ENCODE data around the gene PAIP1.
A peak's percentile ranks its signal among the peaks of the same experiment; 100 is the strongest.
"Not testable (repeated sequence)": the region's sequence is repeated elsewhere in the genome, so short reads cannot be mapped to it uniquely, and the experiment has no call there.

The PAIP1 gene

GRCh38 chr5:43549272-43549671 lies 7.6 kb downstream of the PAIP1 start:
- H3K27ac ChIP-seq (ENCODE audit: insufficient read depth in 1 of 2, low read depth in 1 of 2, low read length in 2 of 2, poor library complexity in 1 of 2, severe bottlenecking in 2 of 2); H3K27me3 ChIP-seq (replicated peaks in 2 of 5; ENCODE audit: control insufficient read depth in 4 of 5, insufficient read depth in 5 of 5, low read length in 4 of 5); H3K9me3 ChIP-seq (ENCODE audit: control extremely low read depth in 1 of 5, control insufficient read depth in 4 of 5, insufficient read depth in 2 of 5, low read depth in 1 of 5, low read length in 4 of 5); H3K4me3 ChIP-seq (ENCODE audit: control insufficient read depth in 1 of 7, extremely low read depth in 1 of 7, insufficient read depth in 4 of 7, low read depth in 2 of 7, low read length in 6 of 7); POLR2A ChIA-PET: not testable (repeated sequence)
- CTCF ChIA-PET = interaction anchor here (0.7 to 1.4 kb wide), 3 partner anchors 9 to 508 kb away, joined by 3 to 6 read pairs (median 5); no protein-coding TSS in a partner anchor
- WGBS (ENCODE audit: insufficient coverage) = 90% methylated on average over 5 of the region's 8 CpGs
- Histone ChIP-seq H3K36me3 (ENCODE audit: control insufficient read depth in 4 of 4, insufficient read depth in 4 of 4, low read length in 3 of 4) (peaks cover 16 to 84% (median 56%) of the 10 kb centered on the region in 4 experiments), H3K4me1 (ENCODE audit: control extremely low read depth in 1 of 4, control insufficient read depth in 4 of 4, insufficient read depth in 4 of 4, low read length in 3 of 4) (peaks cover 2 to 23% (median 8%) of the 10 kb centered on the region in 4 experiments)
- DNase-seq = peak in 1 of 3 donors; percentile 10

GRCh38 chr5:43548358-43548757 lies 8.5 kb downstream of the PAIP1 start:
- WGBS (ENCODE audit: insufficient coverage) = 95% methylated on average over 2 of the region's 5 CpGs
- H3K27ac ChIP-seq (ENCODE audit: insufficient read depth in 1 of 2, low read depth in 1 of 2, low read length in 2 of 2, poor library complexity in 1 of 2, severe bottlenecking in 2 of 2) = no peak overlapping the region
- peaks cover 0 to 14% (median 2%) of the 10 kb centered on the region in 4 experiments for H3K4me1 ChIP-seq (ENCODE audit: control extremely low read depth in 1 of 4, control insufficient read depth in 4 of 4, insufficient read depth in 4 of 4, low read length in 3 of 4)
- H3K36me3 ChIP-seq (ENCODE audit: control insufficient read depth in 4 of 4, insufficient read depth in 4 of 4, low read length in 3 of 4) = peaks cover 16 to 82% (median 58%) of the 10 kb centered on the region in 4 experiments
- H3K9me3 ChIP-seq (ENCODE audit: control extremely low read depth in 1 of 5, control insufficient read depth in 4 of 5, insufficient read depth in 2 of 5, low read depth in 1 of 5, low read length in 4 of 5) = no peaks in the 10 kb centered on the region
- CTCF ChIA-PET = interaction anchor here (0.6 to 1.6 kb wide), 3 partner anchors 11 to 44 kb away, joined by 3 read pairs; no protein-coding TSS in a partner anchor
- H3K27me3 ChIP-seq (replicated peaks in 2 of 5; ENCODE audit: control insufficient read depth in 4 of 5, insufficient read depth in 5 of 5, low read length in 4 of 5) = no peaks in the 10 kb centered on the region
- no peak for DNase-seq
- no peak overlapping the region for H3K4me3 ChIP-seq (ENCODE audit: control insufficient read depth in 1 of 7, extremely low read depth in 1 of 7, insufficient read depth in 4 of 7, low read depth in 2 of 7, low read length in 6 of 7)
- POLR2A ChIA-PET = no interaction called here

GRCh38 chr5:43547532-43547931 lies 9.3 kb downstream of the PAIP1 start:
- POLR2A ChIA-PET = no interaction called here
- CTCF ChIA-PET = interaction anchor here (1.2 to 1.6 kb wide), 2 partner anchors 10 to 27 kb away, joined by 3 read pairs; no protein-coding TSS in a partner anchor
- no peak for DNase-seq
- Histone ChIP-seq H3K27me3 (replicated peaks in 2 of 5; ENCODE audit: control insufficient read depth in 4 of 5, insufficient read depth in 5 of 5, low read length in 4 of 5) (no peaks in the 10 kb centered on the region), H3K4me1 (ENCODE audit: control extremely low read depth in 1 of 4, control insufficient read depth in 4 of 4, insufficient read depth in 4 of 4, low read length in 3 of 4) (peaks cover 0 to 8% (median 1%) of the 10 kb centered on the region in 4 experiments), H3K27ac (ENCODE audit: insufficient read depth in 1 of 2, low read depth in 1 of 2, low read length in 2 of 2, poor library complexity in 1 of 2, severe bottlenecking in 2 of 2) (no peak overlapping the region), H3K36me3 (ENCODE audit: control insufficient read depth in 4 of 4, insufficient read depth in 4 of 4, low read length in 3 of 4) (peaks cover 16 to 83% (median 59%) of the 10 kb centered on the region in 4 experiments), H3K9me3 (ENCODE audit: control extremely low read depth in 1 of 5, control insufficient read depth in 4 of 5, insufficient read depth in 2 of 5, low read depth in 1 of 5, low read length in 4 of 5) (no peaks in the 10 kb centered on the region), H3K4me3 (ENCODE audit: control insufficient read depth in 1 of 7, extremely low read depth in 1 of 7, insufficient read depth in 4 of 7, low read depth in 2 of 7, low read length in 6 of 7) (no peak overlapping the region)
- 100% methylated on average over 1 of the region's 2 CpGs for WGBS (ENCODE audit: insufficient coverage)

- Histone ChIP-seq H3K4me1 (ENCODE audit: control extremely low read depth in 1 of 4, control insufficient read depth in 4 of 4, insufficient read depth in 4 of 4, low read length in 3 of 4) (no peaks in the 10 kb centered on the region), H3K27ac (ENCODE audit: insufficient read depth in 1 of 2, low read depth in 1 of 2, low read length in 2 of 2, poor library complexity in 1 of 2, severe bottlenecking in 2 of 2) (peak overlapping the region in 1 of 2 experiments; percentile 39), H3K36me3 (ENCODE audit: control insufficient read depth in 4 of 4, insufficient read depth in 4 of 4, low read length in 3 of 4) (peaks cover 17 to 86% (median 55%) of the 10 kb centered on the region in 4 experiments), H3K9me3 (ENCODE audit: control extremely low read depth in 1 of 5, control insufficient read depth in 4 of 5, insufficient read depth in 2 of 5, low read depth in 1 of 5, low read length in 4 of 5) (no peaks in the 10 kb centered on the region), H3K4me3 (ENCODE audit: control insufficient read depth in 1 of 7, extremely low read depth in 1 of 7, insufficient read depth in 4 of 7, low read depth in 2 of 7, low read length in 6 of 7) (no peak overlapping the region), H3K27me3 (replicated peaks in 2 of 5; ENCODE audit: control insufficient read depth in 4 of 5, insufficient read depth in 5 of 5, low read length in 4 of 5) (no peaks in the 10 kb centered on the region)
- DNase-seq = no peak
- CTCF ChIA-PET = interaction anchor here (7.2 kb wide), 1 partner anchor 11 kb away, joined by 37 read pairs; no protein-coding TSS in a partner anchor
- POLR2A ChIA-PET = no interaction called here
These were observed 13.4 kb downstream of the PAIP1 start for GRCh38 chr5:43543434-43543833.

GRCh38 chr5:43540746-43541145 lies 16.1 kb downstream of the PAIP1 start:
- Histone ChIP-seq H3K27me3 (replicated peaks in 2 of 5; ENCODE audit: control insufficient read depth in 4 of 5, insufficient read depth in 5 of 5, low read length in 4 of 5) (no peaks in the 10 kb centered on the region), H3K4me3 (ENCODE audit: control insufficient read depth in 1 of 7, extremely low read depth in 1 of 7, insufficient read depth in 4 of 7, low read depth in 2 of 7, low read length in 6 of 7) (no peak overlapping the region), H3K9me3 (ENCODE audit: control extremely low read depth in 1 of 5, control insufficient read depth in 4 of 5, insufficient read depth in 2 of 5, low read depth in 1 of 5, low read length in 4 of 5) (no peaks in the 10 kb centered on the region), H3K4me1 (ENCODE audit: control extremely low read depth in 1 of 4, control insufficient read depth in 4 of 4, insufficient read depth in 4 of 4, low read length in 3 of 4) (no peaks in the 10 kb centered on the region), H3K36me3 (ENCODE audit: control insufficient read depth in 4 of 4, insufficient read depth in 4 of 4, low read length in 3 of 4) (peaks cover 20 to 87% (median 50%) of the 10 kb centered on the region in 4 experiments), H3K27ac (ENCODE audit: insufficient read depth in 1 of 2, low read depth in 1 of 2, low read length in 2 of 2, poor library complexity in 1 of 2, severe bottlenecking in 2 of 2) (no peak overlapping the region)
- WGBS (ENCODE audit: insufficient coverage) = 88% methylated on average over 2 of the region's 6 CpGs
- POLR2A ChIA-PET = no interaction called here
- no peak for DNase-seq
- CTCF ChIA-PET = interaction anchor here (1.0 to 7.2 kb wide), 2 partner anchors 9 to 13 kb away, joined by 5 to 37 read pairs; no protein-coding TSS in a partner anchor

- POLR2A ChIA-PET = no interaction called here
- DNase-seq = no peak
- no peak overlapping the region for H3K27ac ChIP-seq (ENCODE audit: insufficient read depth in 1 of 2, low read depth in 1 of 2, low read length in 2 of 2, poor library complexity in 1 of 2, severe bottlenecking in 2 of 2)
- H3K4me1 ChIP-seq (ENCODE audit: control extremely low read depth in 1 of 4, control insufficient read depth in 4 of 4, insufficient read depth in 4 of 4, low read length in 3 of 4) = no peaks in the 10 kb centered on the region
- H3K4me3 ChIP-seq (ENCODE audit: control insufficient read depth in 1 of 7, extremely low read depth in 1 of 7, insufficient read depth in 4 of 7, low read depth in 2 of 7, low read length in 6 of 7) = no peak overlapping the region
- peaks cover 16 to 89% (median 48%) of the 10 kb centered on the region in 4 experiments for H3K36me3 ChIP-seq (ENCODE audit: control insufficient read depth in 4 of 4, insufficient read depth in 4 of 4, low read length in 3 of 4)
- CTCF ChIA-PET = interaction anchor here (1.0 to 1.6 kb wide), 4 partner anchors 11 to 17 kb away, joined by 3 to 6 read pairs (median 3); no protein-coding TSS in a partner anchor
- H3K27me3 ChIP-seq (replicated peaks in 2 of 5; ENCODE audit: control insufficient read depth in 4 of 5, insufficient read depth in 5 of 5, low read length in 4 of 5) = no peaks in the 10 kb centered on the region
- H3K9me3 ChIP-seq (ENCODE audit: control extremely low read depth in 1 of 5, control insufficient read depth in 4 of 5, insufficient read depth in 2 of 5, low read depth in 1 of 5, low read length in 4 of 5) = no peaks in the 10 kb centered on the region
These were observed 19.9 kb downstream of the PAIP1 start for GRCh38 chr5:43536972-43537371.

GRCh38 chr5:43533646-43534045 lies 23.2 kb downstream of the PAIP1 start:
- Histone ChIP-seq H3K4me1 (ENCODE audit: control extremely low read depth in 1 of 4, control insufficient read depth in 4 of 4, insufficient read depth in 4 of 4, low read length in 3 of 4) (no peaks in the 10 kb centered on the region), H3K27ac (ENCODE audit: insufficient read depth in 1 of 2, low read depth in 1 of 2, low read length in 2 of 2, poor library complexity in 1 of 2, severe bottlenecking in 2 of 2) (no peak overlapping the region), H3K4me3 (ENCODE audit: control insufficient read depth in 1 of 7, extremely low read depth in 1 of 7, insufficient read depth in 4 of 7, low read depth in 2 of 7, low read length in 6 of 7) (no peak overlapping the region), H3K9me3 (ENCODE audit: control extremely low read depth in 1 of 5, control insufficient read depth in 4 of 5, insufficient read depth in 2 of 5, low read depth in 1 of 5, low read length in 4 of 5) (no peaks in the 10 kb centered on the region), H3K36me3 (ENCODE audit: control insufficient read depth in 4 of 4, insufficient read depth in 4 of 4, low read length in 3 of 4) (peaks cover 22 to 88% (median 52%) of the 10 kb centered on the region in 4 experiments), H3K27me3 (replicated peaks in 2 of 5; ENCODE audit: control insufficient read depth in 4 of 5, insufficient read depth in 5 of 5, low read length in 4 of 5) (no peaks in the 10 kb centered on the region)
- POLR2A ChIA-PET = no interaction called here
- DNase-seq = no peak
- CTCF ChIA-PET = no interaction called here
- WGBS (ENCODE audit: insufficient coverage) = 100% methylated on average over 1 of the region's 2 CpGs

Measured in common myeloid progenitor, CD34-positive (primary cell).